Endothelial cell of umbilical vein (primary cell): ENCODE data around the gene USP2.

ENCODE experiments used
- EZH2 ChIP-seq: IDR thresholded peaks from 2 replicates; pipeline ENCODE4 v1.6.1; 2012; ENCODE audit warnings: borderline replicate concordance, low read depth, mild to moderate bottlenecking, moderate library complexity, low read length, inconsistent platforms; ENCODE audit not compliant: severe bottlenecking
- GATA2 ChIP-seq: IDR thresholded peaks from 2 replicates; pipeline ENCODE4 v1.7.0; 2011; ENCODE audit warnings: low read depth, mild to moderate bottlenecking, moderate library complexity, mixed read lengths, low read length; ENCODE audit not compliant: insufficient read length, insufficient read depth
- JUN ChIP-seq: IDR thresholded peaks from 2 replicates; pipeline ENCODE4 v1.6.1; 2011; ENCODE audit warnings: borderline replicate concordance, low read depth; ENCODE audit not compliant: insufficient read length, insufficient read depth
- MYC ChIP-seq: IDR thresholded peaks from one replicate; pipeline ENCODE4 v1.6.1; 2011; ENCODE audit warnings: mild to moderate bottlenecking, low read depth, low read length
- POLR2A ChIP-seq: IDR thresholded peaks from 2 replicates; pipeline ENCODE4 v1.6.1; 2012; ENCODE audit warnings: low read depth, mild to moderate bottlenecking, control low read depth, low read length
- TF ChIP-seq, protein P1 (sequence below), 2 donors: IDR thresholded peaks; 1 replicate in 1 of 2; 2 replicates in 1 of 2; pipeline ENCODE4 v1.5.1; 2011; ENCODE audit warnings: low read length in 2 of 2, mild to moderate bottlenecking in 2 of 2, moderate library complexity in 2 of 2, control low read depth in 1 of 2, inconsistent platforms in 1 of 2, low read depth in 1 of 2; ENCODE audit not compliant: insufficient read depth in 1 of 2; ENCODE audit errors: extremely low read depth in 1 of 2
- TF ChIP-seq, protein P2 (sequence below): IDR thresholded peaks from 2 replicates; pipeline ENCODE4 v1.6.1; 2011; ENCODE audit not compliant: insufficient read depth, insufficient read length

DNA sequence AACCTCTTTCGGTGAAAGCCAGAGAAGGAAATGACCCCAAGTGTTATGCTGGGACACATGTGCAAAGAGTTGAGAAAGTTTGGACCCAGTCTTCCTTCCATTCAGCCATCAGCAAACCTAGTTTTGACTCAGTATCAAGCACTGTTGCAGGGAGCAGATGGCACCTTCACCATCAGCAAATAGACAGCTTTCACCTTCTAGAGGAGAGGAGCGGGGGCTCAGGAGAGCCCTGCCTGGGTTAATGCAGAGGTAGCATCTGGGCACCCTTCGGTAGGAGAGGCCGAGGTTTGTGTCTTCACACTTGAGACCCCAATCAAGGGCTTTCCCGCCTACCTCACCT lies 18.8 kb downstream of the USP2 start:
- TF ChIP-seq, protein P1, sequence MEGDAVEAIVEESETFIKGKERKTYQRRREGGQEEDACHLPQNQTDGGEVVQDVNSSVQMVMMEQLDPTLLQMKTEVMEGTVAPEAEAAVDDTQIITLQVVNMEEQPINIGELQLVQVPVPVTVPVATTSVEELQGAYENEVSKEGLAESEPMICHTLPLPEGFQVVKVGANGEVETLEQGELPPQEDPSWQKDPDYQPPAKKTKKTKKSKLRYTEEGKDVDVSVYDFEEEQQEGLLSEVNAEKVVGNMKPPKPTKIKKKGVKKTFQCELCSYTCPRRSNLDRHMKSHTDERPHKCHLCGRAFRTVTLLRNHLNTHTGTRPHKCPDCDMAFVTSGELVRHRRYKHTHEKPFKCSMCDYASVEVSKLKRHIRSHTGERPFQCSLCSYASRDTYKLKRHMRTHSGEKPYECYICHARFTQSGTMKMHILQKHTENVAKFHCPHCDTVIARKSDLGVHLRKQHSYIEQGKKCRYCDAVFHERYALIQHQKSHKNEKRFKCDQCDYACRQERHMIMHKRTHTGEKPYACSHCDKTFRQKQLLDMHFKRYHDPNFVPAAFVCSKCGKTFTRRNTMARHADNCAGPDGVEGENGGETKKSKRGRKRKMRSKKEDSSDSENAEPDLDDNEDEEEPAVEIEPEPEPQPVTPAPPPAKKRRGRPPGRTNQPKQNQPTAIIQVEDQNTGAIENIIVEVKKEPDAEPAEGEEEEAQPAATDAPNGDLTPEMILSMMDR (IDR thresholded peaks at IDR 0.05; ENCODE audit: extremely low read depth in 1 of 2, insufficient read depth in 1 of 2, low read depth in 1 of 2, low read length in 2 of 2): no peak
- TF ChIP-seq JUN: no peak
- TF ChIP-seq POLR2A: no peak
- no peak for TF ChIP-seq EZH2
- TF ChIP-seq GATA2: no peak
- TF ChIP-seq, protein P2, sequence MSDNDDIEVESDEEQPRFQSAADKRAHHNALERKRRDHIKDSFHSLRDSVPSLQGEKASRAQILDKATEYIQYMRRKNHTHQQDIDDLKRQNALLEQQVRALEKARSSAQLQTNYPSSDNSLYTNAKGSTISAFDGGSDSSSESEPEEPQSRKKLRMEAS: no peak
- no peak for TF ChIP-seq MYC
